Stimulated activated naive CD4-positive, alpha-beta T cell treated with Interleukin-2 at 50 U/mL for 16 hours (primary cell): ENCODE measurements around the gene ATP6V0B.

Experiments
- DNase-seq: peaks from one replicate; lab custom pipeline; 2025; lab: John Stamatoyannopoulos, UW

ATP6V0B gene

GRCh38 chr1:44002606-44003157, 27.9 kb downstream of the ATP6V0B start:
- DNase-seq: no peak

- DNase-seq: no peak
Observed at GRCh38 chr1:44008259-44008658, 33.5 kb downstream of the ATP6V0B start.

- DNase-seq: no peak
Observed at GRCh38 chr1:44010935-44011471, 36.2 kb downstream of the ATP6V0B start.

GRCh38 chr1:44012404-44012803, 37.6 kb downstream of the ATP6V0B start:
- no peak for DNase-seq

GRCh38 chr1:44012941-44013609, 38.3 kb downstream of the ATP6V0B start:
- DNase-seq: no peak

GRCh38 chr1:44013949-44014348, 39.2 kb downstream of the ATP6V0B start:
- no peak for DNase-seq

GRCh38 chr1:44014365-44015104, 39.8 kb downstream of the ATP6V0B start:
- DNase-seq: no peak

- DNase-seq: no peak
Observed at GRCh38 chr1:44015206-44015605, 40.4 kb downstream of the ATP6V0B start.

GRCh38 chr1:44016041-44016889, 41.5 kb downstream of the ATP6V0B start:
- no peak for DNase-seq

- DNase-seq: no peak
Observed at GRCh38 chr1:44016890-44017400, 42.2 kb downstream of the ATP6V0B start.

GRCh38 chr1:44019466-44019948, 44.7 kb downstream of the ATP6V0B start:
- no peak for DNase-seq

GRCh38 chr1:44020464-44020863, 45.7 kb downstream of the ATP6V0B start:
- DNase-seq: no peak

GRCh38 chr1:44021156-44021555, 46.4 kb downstream of the ATP6V0B start:
- DNase-seq: no peak

GRCh38 chr1:44021581-44022321, 47.0 kb downstream of the ATP6V0B start:
- DNase-seq: no peak

- DNase-seq: no peak
Observed at GRCh38 chr1:44024031-44024902, 49.5 kb downstream of the ATP6V0B start.

GRCh38 chr1:44024903-44025525, 50.3 kb downstream of the ATP6V0B start:
- DNase-seq: no peak

- no peak for DNase-seq
Observed at GRCh38 chr1:44025816-44026215, 51.1 kb downstream of the ATP6V0B start.

GRCh38 chr1:44027320-44027719, 52.6 kb downstream of the ATP6V0B start:
- DNase-seq: no peak
